Jurkat, Clone E6-1 (cell line): ENCODE data around the gene LRMDA.

Source experiments
- DNase-seq: peaks from one replicate; pipeline ENCODE4 v3.0.0-alpha.2; 2011; ENCODE audit warnings: low read depth, low spot score
- H3K4me3 ChIP-seq: 2 replicates; pipeline ENCODE4 v1.5.1; 2011; ENCODE audit warnings: mild to moderate bottlenecking, low read length, control low read depth, moderate library complexity

Gene LRMDA

GRCh38 chr10:75977139-75977538 is 545.7 kb downstream of the LRMDA start:
- no peak overlapping the region for H3K4me3 ChIP-seq
- DNase-seq: no peak

- H3K4me3 ChIP-seq: no peak overlapping the region
- no peak for DNase-seq
Observed at GRCh38 chr10:75978213-75978612, 546.8 kb downstream of the LRMDA start.

GRCh38 chr10:75980419-75981002 is 549.1 kb downstream of the LRMDA start:
- H3K4me3 ChIP-seq: no peak overlapping the region
- no peak for DNase-seq

GRCh38 chr10:75982611-75983369 is 551.4 kb downstream of the LRMDA start:
- DNase-seq: no peak
- no peak overlapping the region for H3K4me3 ChIP-seq

- DNase-seq: no peak
- H3K4me3 ChIP-seq: no peak overlapping the region
Observed at GRCh38 chr10:75984067-75984466, 552.6 kb downstream of the LRMDA start.

GRCh38 chr10:75987616-75988015 is 556.2 kb downstream of the LRMDA start:
- no peak overlapping the region for H3K4me3 ChIP-seq
- no peak for DNase-seq

GRCh38 chr10:75994357-75995040 is 563.1 kb downstream of the LRMDA start:
- H3K4me3 ChIP-seq: no peak overlapping the region
- no peak for DNase-seq

GRCh38 chr10:75995041-75995430 is 563.6 kb downstream of the LRMDA start:
- no peak for DNase-seq
- no peak overlapping the region for H3K4me3 ChIP-seq

GRCh38 chr10:75995720-75996119 is 564.3 kb downstream of the LRMDA start:
- no peak for DNase-seq
- no peak overlapping the region for H3K4me3 ChIP-seq

- no peak overlapping the region for H3K4me3 ChIP-seq
- DNase-seq: no peak
Observed at GRCh38 chr10:75999001-75999400, 567.6 kb downstream of the LRMDA start.

GRCh38 chr10:75999515-76000209 is 568.2 kb downstream of the LRMDA start:
- H3K4me3 ChIP-seq: no peak overlapping the region
- no peak for DNase-seq

GRCh38 chr10:76000550-76000949 is 569.1 kb downstream of the LRMDA start:
- H3K4me3 ChIP-seq: no peak overlapping the region
- DNase-seq: no peak

- DNase-seq: no peak
Observed at GRCh38 chr10:76001019-76001418, 569.6 kb downstream of the LRMDA start.

GRCh38 chr10:76001461-76001860 is 570.0 kb downstream of the LRMDA start:
- DNase-seq: no peak
- H3K4me3 ChIP-seq: no peak overlapping the region

More at GRCh38 chr10:76001019-76001418, 569.6 kb downstream of the LRMDA start:
- H3K4me3 ChIP-seq: no peak overlapping the region

GRCh38 chr10:76002262-76002854 is 570.9 kb downstream of the LRMDA start:
- no peak for DNase-seq
- H3K4me3 ChIP-seq: no peak overlapping the region

GRCh38 chr10:76007667-76008181 is 576.3 kb downstream of the LRMDA start:
- DNase-seq: no peak
- no peak overlapping the region for H3K4me3 ChIP-seq

GRCh38 chr10:76009531-76009930 is 578.1 kb downstream of the LRMDA start:
- no peak for DNase-seq
- no peak overlapping the region for H3K4me3 ChIP-seq

GRCh38 chr10:76010703-76011102 is 579.3 kb downstream of the LRMDA start:
- DNase-seq: no peak
- H3K4me3 ChIP-seq: no peak overlapping the region

GRCh38 chr10:76012716-76013327 is 581.4 kb downstream of the LRMDA start:
- H3K4me3 ChIP-seq: no peak overlapping the region
- no peak for DNase-seq
